Esophagus mucosa (tissue), 1 donor: Measurements from ENCODE around the gene TCOF1. TPM values are rescaled to one million over a fixed set of nuclear protein-coding genes. Genes with fewer than 3 reads are reported as not detected.

Source experiments
- ATAC-seq: fragments of 200-7000 bp; cut with Tn5 transposase; one replicate; pipeline ENCODE4 v1.9.1; 2020
- total RNA-seq: library from RNA; stranded (reverse); gene quantifications from one replicate; pipeline ENCODE4 v1.2.4, GENCODE V29; 2023
- donor health status: DM: yes; HTN: yes; CAD: no.

TCOF1 gene
- total RNA-seq, 1 donor from 2014 or later: 24.8 TPM

DNA sequence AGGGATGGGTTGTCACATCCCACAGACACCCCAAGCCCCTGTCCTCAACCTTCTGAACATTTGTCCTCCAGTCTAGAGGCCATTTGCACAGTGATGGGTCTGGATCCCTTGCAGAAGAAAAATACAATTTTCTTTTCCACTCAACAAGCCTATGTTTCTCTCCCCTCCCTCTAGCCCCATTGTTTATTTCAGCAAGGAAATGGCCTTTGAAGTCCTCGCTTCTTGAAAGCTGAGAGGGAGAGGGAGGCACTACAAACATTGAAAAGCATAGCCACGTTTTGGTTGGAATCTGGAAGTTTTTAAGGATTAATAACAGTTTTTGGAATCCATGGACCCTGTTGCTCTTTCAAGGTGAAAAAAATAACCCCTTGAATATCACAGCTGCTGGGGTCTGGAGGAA lies 30.8 kb upstream of the TCOF1 start:
- ATAC-seq: no peak

DNA sequence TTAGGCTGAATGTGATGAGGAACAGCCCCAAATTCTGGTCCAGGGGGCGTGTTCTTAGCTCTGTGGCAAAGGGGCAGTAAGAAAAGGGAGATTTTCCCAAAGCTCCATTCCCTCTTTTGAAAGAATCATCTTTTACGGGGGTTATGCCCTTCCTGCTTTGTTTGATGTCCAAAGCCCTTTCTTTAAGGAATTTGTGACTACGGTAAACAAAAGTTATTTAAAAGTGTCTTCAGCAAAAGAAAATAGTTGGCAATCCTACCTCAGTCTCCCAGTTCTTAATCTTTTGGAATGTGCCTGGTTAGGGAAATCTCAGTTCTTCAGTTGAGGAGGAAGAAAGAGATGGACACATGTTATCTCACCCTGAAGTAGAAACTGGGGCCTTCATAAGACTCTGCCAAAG lies 30.4 kb upstream of the TCOF1 start:
- ATAC-seq: no peak

DNA sequence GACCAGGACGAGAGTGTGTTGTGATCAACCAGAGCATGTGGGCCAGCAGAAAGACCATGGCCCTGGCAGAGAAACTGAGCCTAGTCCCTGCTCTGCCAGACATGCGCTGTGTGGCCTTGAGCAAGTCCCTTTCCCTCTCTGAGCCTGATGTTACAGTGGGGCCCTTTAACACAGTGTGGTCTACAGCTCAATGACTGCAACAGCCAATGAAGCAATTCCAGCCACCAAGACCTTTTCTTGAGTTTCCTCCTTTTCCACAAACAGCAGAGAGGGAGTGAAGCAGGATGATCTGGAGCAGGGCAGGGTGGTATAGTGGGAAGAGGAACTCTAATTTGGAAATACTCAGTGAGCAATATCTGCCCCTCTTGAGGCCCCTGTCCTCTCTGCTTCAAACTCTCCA lies 29.0 kb upstream of the TCOF1 start:
- no peak for ATAC-seq

DNA sequence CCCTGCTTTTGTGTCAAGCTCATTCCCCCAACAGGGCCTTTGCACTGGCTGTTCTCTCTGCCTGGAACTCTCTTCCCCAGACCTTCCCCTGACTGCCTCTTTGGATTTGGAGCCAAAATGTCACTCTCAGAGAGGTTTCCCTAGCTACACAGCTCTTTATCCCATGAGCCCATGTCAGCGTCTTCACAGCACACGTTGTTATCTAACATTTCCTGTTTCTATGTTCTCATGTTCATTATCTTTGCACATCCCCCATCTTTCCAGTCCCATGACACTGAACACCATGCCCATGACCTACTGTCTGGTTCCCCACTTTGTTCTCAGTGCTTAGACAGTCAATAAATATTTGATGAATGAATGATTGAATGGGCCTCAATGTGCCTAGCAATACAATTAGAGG lies 28.5 kb upstream of the TCOF1 start:
- no peak for ATAC-seq

DNA sequence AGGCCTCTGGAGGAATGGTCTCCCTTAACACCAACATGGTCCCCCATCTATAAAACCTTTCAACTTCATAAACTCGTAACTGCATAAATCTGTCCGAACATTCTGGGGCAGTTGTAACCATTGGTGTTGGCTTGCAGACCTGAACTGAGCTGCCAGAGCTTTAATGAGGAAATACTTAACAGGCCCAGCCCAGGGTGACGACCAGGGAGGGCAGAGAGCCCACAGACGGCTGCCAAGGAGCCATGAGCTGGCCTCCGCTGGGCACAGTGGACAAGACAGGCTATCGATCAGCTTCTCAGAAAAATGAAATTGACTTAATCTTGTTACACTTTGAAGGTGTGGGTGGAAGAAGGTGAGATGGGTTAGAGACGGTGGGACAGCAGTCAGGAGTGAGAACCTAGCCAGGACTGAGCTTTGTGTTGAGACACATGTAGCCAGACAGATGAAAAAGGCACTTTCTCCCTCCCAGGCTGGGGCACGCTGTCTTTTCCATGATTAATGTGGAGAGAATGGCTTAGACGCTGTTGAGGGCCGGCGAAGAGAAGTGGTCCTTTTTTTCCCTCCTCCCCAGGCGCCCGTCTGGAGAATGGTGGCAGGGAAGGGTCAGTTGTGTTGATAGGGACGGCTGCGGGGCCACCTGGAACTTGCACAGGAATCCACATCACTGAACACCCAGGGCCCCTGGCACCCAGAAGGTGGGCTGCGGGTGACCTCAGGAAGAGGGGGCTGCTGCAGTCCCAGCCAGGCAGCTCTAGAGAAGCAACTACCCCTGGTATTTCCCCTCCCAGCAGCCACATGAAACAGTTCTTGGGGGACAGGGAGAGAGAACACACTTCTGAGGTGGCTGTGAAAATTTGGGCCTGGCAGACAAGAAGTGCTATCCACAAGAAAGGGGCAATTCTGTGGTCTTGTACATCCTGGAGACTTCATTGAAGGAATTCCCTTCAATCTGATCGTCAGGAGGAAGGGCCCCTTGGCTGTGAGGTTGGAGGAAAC lies 27.3 kb upstream of the TCOF1 start:
- no peak for ATAC-seq

DNA sequence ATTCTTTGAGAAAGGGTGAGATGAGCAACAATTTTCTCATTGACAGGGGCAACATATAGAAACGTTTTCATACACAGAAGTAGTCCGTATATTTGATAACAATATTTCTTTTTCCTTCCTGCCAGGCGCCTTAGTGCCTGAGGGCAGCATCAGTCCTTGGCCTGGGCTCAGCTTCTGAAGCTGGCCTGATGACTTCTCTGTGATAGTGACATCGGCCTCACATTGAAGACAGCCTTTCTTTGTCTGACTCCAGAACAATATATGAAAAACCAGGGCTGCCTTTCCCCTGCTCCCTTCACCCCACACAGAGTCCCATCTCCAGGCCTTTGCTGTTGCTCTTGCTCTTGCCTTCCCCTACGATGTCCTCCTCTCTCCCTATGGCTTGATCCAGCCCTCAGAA lies 24.1 kb upstream of the TCOF1 start:
- no peak for ATAC-seq

DNA sequence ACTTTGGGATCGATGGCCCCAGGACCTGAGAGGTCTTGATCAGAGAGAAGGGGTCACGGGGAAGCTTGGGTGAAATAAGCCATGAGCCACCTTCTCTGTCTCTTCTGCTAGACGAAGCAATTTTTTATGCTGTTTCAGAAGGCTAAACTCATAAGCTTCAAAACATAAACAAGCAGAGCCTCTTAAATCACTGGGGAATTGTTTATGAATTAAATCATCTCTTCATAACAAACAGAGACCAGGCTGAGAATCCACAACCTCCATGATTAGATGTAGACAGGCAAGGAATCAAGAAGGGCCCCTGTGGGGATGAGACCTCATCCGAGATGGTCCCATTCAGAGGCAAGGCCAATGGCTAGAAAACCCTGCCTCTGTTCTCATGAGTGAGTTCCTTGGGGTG lies 21.7 kb upstream of the TCOF1 start:
- ATAC-seq: no peak

DNA sequence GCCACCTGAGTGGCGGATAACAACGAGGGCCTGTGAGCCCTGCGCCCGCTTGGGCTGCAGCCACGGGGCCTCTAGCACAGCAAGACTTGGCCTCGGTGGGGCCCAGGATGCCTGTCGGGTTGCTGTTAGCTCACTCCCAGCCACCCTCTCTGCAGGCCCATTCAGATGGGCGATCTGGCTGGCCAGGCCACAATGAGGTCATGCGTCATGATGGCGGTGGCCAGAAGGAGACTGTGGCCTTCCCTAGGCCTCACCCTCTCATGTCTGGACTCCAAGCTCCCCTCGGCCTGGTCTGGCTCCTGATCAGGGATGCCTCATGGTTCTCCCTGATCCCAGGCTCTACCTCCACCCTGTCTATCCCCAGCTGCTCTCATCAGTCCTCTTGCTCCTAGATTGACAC lies 19.0 kb upstream of the TCOF1 start:
- no peak for ATAC-seq

DNA sequence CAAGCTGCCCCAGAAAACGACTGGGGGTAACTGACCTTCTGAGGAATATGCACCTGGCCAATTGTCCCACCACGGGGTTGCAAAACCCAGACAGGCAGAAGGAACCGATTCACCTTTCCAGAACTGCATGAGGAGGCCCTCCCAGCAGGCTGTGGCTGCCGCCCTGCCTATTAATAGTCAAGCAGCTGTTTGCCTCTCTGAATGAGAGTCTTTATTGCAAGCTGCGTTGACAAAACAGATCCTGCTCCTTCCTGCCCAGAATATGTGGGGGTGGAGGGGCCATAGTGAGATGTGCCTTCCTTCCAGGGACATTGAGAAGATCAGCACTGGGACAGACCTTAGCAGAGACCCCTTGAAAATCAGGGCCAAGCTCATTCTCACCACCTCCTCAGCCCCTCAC lies 18.3 kb upstream of the TCOF1 start:
- ATAC-seq: no peak

DNA sequence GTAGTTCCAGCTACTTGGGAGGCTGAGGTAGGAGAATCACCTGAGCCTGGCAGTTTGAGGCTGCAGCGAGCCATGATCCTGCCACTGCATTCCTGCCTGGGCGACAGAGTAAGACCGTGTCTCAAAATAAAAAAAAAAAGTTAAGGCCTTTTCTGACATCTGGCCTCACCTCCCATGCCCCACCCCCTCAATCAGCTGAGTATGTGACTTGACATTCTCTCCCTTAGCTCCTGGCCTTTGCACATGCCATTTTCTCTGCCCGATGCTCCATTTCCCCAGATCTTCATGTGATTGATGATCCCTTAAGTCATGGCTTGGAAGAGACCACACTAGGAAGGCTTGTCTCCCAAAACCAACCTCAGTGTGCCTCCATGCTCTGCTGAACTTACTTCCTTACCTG lies 17.7 kb upstream of the TCOF1 start:
- no peak for ATAC-seq

DNA sequence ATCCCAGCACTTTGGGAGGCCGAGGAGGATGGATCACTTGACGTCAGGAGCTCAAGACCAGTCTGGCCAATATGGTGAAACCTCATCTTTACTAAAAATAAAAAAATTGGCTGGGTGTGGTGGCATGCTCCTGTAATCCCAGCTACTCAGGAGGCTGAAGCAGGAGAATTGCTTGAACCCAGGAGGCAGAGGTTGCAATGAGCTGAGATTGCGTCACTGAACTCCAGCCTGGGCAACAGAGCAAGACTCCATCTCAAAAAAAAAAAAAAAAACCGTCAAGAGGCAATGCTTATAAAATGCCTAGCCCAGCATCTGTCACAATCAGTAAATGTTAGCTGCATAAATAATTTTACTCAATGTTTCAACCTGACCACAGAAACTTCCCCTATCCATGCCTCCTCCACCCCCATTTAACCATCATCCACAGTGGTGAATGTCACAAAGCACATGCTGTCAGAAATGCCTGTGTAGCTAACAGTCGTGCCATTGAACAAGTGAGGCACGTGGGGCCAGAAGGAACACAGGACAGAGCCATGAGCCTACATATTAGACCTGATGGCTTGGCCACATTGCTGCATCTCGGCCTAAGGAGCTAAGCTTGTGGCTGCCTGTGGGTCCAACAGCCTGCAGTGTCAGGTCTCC lies 16.8 kb upstream of the TCOF1 start:
- no peak for ATAC-seq

DNA sequence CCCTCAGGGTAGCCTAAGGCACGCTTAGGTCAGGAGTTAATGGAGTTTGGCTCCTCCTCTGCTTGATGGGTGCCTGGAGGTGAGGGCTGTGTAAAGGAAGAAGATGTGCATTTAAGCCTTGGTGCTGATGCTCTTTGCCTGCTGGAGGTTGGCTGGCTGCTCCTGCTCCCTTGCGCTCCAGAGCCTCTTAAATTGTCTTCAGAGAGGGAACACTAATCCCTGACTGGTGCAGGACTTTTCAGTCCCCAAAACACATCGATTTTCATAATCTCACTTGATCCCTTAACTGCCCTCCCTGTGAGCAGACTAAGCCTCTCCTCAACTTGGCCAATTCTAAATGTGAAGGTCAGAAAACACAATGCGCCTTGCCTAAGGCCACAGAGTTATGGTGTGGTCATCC lies 16.2 kb upstream of the TCOF1 start:
- no peak for ATAC-seq

DNA sequence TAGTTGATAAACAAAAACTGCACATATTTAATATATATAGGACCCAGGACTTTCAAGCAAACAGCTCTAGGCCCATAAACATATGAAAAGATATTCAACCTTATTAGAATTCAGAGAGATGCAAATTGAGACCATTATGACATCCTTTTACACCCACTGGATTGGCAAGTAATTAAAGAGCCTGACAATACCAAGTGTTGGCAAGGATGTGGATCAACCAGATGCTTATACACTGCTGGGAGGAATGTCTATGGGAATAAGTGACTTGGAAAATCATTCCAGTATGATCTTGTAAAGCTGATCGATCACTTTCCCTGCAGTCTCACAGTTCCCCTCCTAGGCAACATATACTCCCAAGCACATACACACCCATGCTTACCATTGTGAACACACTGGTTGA lies 15.5 kb upstream of the TCOF1 start:
- no peak for ATAC-seq

DNA sequence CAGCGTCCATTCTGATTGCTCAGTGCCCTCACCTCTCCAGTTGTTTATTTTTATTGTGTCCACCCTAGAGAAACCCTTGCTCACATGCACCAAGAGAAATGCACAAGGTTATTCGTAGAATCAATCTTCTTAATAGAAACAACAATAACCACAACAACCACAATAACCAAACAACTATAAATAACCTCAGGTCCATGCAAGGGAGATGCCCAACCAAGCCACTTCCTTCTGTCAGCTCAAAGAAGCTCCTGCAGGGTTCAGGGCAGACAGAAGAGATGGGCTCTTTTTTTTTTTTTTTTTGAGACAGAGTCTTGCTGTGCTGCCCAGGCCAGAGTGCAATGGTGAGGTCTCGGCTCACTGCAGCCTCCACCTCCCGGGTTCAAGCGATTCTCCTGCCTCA lies 14.9 kb upstream of the TCOF1 start:
- no peak for ATAC-seq

DNA sequence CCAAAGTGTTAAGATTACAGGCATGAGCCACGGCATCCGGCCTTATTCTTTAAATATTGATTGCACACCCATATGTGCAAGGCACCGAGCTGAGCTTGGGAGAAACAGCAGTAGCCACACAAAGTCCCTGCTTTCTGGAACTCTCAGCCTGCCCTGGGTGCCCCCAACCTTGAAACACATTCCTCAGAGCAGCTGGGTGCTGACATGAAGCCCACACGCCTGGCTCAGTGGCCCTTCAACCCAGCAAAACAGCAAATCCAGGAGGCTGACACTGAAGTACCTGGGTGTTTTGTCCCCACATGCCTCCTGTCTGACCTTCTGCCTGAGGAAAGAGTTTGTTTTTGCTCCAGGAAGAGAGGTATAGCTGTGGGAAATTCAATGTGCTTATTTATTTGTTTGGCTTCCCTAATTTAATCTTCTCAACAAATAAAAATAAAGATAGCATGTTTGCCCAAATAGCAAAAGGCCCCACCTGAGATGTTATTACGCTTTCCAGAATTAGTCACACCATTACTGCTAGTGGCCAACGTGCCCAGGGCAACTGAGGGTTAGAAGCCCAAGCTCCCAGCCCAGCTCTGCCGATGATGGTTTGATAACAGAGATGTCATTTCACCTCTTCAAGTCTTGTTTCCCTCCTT lies 13.4 kb upstream of the TCOF1 start:
- ATAC-seq: no peak

DNA sequence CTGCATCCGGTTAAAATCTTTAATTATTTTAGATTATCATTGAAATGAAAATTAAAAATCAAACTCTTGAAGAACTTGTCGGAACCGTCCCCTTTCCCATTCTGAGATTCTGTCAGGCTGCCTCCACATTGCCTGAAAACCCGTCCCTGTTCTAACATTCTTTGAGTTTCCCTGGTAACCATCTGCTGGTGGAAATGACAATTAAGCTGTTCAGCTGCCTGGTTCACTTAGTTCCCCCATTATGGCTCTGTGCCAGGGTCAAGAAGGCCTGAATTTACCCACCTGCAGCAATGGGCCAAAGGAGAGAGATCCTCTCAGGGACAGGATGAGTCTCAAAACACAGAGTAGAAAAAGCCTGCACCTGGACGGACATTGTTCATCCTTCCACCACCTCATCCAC lies 11.8 kb upstream of the TCOF1 start:
- no peak for ATAC-seq

DNA sequence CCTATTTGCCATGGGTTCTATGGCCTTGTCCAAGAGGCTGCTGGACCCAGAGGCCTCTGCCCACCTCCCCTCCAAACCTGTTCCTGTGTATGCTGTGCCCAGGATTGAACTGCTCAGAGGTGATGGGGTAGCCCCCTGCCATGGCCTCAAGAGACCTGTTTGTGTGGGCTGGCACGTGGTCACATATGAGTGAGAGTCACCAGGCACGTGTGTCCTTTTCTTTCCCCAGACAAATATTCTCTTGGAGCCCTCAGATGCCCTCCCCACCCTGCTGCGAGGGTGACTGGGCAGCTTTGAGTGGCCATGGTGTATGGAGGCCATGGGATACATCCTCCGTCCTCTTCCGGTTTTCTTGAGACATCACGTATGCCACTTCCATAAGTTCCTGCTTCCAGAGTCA lies 10.9 kb upstream of the TCOF1 start:
- no peak for ATAC-seq

DNA sequence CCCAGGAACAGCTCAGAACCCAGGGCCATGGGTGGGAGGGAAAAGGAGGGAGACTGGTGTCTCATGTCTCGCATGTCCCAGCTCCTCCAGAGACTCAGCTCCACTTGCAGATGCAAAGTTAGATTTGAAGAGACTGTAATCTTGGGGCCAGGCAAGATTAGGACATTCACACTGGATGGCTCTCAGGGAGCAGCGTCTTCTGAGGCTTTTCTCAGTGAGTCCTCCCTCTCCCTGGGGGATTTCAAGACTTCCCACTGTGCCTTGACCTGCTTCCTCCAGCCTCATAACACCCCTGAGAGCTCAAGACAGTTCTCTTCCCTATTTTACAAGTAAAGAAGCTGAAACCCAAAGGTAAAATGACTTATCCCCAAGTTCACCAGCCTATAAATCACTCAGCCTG lies 10.5 kb upstream of the TCOF1 start:
- ATAC-seq: no peak

DNA sequence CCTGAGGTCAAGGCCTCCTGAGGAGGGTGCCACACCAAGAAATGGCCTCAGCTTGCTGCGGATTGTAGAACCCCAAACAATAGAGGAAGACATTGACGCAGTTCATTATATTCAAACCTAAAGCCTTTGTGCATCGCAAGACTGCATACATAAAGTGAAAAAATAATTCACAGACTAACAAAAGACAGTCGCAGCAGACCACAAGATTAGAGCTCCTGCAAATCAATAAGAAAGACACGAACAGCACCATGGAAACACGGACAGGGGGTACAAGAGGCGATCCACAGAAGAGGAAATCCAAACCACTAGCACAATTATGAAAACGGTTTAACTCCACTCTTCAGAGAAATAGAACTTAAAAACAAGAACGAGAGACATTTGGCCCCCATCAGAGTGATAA lies 10.0 kb upstream of the TCOF1 start:
- ATAC-seq: no peak

DNA sequence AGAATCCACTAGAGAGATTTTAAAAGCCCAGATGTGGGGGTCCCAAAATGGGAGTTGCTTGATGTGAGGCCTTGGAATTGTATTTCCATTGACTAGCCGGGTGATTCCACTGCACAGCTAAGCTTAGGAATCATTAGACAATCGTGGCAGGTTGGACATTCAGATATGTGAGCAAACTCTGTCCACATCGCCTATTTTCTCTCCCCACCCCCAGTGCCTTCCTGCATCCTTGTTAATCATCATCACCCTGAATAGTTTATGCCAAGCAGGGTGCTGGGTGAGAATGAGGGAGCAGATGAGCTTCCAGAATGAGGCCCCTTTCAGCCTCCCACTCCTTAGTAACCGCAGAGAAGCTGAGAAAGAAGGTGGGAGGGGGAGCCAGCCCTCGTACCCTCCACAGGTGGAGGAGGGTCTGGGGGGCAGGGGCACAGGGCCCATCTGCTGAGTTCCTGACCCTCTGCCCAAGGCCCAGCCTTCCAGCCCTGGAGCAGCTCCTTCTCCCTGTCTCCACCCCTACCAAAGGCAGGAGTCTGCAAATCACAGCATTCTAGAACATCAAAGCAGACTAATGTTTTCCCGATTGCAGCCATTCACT lies 7.7 kb upstream of the TCOF1 start:
- ATAC-seq: no peak

DNA sequence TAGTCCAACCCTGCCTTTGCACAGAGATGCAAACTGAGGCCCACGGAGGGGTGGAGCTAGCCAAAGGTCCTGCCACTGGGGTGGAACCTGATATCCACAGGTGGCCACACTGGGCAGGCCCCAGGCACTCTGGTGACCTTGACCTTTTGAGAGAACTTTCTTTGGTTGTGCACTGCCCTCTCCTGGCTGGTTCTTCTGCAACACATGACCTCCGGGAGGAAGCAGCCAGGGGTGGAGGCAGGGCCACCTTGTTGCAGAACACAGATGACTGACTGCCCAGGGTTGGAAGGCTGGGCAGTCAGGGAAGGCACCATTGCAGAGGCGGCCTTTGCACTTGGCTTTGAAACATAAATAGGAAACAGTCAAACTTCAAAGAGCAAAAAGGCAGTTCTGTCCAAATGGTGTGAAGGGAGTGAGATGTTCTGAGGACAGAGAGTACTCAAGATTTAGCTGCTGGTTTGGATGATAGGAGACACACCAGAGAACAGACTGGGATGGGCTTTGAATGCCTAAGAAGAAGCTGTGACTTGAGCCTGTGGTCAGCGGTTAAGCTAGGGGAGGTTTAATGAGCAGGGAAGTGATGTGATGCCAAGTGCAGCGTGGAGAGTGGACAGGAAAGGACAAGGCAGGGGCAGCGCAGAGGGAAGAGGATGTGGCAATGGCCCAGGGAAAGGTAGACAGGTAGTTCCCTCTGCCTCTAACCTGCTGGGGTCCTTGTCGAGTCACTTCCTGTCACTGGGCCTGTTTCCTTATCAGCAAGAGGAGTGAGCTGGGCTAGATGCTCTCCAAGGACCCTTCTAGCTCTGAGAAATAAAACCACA lies 6.8 kb upstream of the TCOF1 start:
- peak; percentile 87 for ATAC-seq

DNA sequence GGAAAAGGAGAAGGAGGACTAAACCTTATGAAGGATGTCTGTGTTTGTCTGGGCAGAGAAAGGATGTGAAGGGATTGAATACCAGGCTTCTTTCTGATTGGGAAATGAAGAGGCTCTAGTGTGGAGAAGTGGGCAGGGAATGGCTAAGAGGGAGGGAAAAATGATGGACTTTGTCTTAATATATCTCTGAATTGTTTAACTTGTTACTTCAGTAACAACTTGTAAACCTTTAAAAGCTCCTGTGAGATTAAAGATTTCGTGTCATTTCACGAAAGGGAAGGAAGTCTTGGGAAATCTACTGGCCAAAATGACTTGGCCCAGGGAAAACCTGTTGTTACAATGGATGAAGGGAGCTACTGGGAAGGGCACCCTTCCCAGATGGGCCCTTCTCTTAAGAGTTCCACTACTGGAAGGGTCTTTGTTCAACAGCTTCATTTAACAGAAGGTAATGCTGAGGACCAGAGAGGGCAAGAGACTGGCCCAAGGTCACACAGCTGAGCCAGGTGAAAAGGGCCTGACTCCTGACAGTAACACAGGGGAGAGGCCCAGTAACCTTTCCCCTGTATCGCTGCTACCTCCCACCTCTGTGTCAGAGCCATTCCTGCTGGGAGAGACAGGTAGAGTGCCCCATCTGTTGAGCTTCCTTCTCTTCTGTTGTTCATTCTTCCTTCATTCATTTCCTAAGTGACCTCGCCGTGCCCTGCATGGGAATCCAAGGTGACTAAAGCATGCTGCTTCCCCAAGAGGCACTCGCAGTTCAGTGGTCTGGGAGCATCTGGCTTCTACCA lies 5.1 kb upstream of the TCOF1 start:
- ATAC-seq: no peak
